NB4 (cell line): ENCODE results near the gene ALG5.

Experiments used
- MYC ChIP-seq: IDR thresholded peaks from 2 replicates; pipeline ENCODE4 v1.6.1; 2011; ENCODE audit warnings: low read depth, low read length
- POLR2A ChIP-seq: IDR thresholded peaks from 2 replicates; pipeline ENCODE4 v1.6.1; 2011; ENCODE audit warnings: mild to moderate bottlenecking; ENCODE audit not compliant: insufficient read length; ENCODE audit errors: extremely low read depth
- TF ChIP-seq, protein P1 (sequence below): IDR thresholded peaks from one replicate; pipeline ENCODE4 v1.5.1; 2012; ENCODE audit warnings: low read depth, low read length

- TF ChIP-seq POLR2A (no peak), MYC (no peak)
- TF ChIP-seq, protein P1, sequence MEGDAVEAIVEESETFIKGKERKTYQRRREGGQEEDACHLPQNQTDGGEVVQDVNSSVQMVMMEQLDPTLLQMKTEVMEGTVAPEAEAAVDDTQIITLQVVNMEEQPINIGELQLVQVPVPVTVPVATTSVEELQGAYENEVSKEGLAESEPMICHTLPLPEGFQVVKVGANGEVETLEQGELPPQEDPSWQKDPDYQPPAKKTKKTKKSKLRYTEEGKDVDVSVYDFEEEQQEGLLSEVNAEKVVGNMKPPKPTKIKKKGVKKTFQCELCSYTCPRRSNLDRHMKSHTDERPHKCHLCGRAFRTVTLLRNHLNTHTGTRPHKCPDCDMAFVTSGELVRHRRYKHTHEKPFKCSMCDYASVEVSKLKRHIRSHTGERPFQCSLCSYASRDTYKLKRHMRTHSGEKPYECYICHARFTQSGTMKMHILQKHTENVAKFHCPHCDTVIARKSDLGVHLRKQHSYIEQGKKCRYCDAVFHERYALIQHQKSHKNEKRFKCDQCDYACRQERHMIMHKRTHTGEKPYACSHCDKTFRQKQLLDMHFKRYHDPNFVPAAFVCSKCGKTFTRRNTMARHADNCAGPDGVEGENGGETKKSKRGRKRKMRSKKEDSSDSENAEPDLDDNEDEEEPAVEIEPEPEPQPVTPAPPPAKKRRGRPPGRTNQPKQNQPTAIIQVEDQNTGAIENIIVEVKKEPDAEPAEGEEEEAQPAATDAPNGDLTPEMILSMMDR, result no peak
Measured at GRCh38 chr13:37011002-37011401, 11.9 kb upstream of the ALG5 start.
